Body of pancreas (tissue), 4 donors: ENCODE results near the gene FAM209A.

ENCODE experiments used
- CTCF ChIP-seq, 7 experiments: fragments of 450-650 bp in 4 of 7; fragments of 200-600 bp in 3 of 7; sonication (generic) in 3 of 7; IDR thresholded peaks; one replicate each; pipeline ENCODE4 v1.5.1; 2016 to 2019; ENCODE audit warnings: antibody characterized with exemption in 7 of 7
- POLR2A ChIP-seq, 3 donors: fragments of 450-650 bp; IDR thresholded peaks; one replicate each; pipeline ENCODE4 v1.6.1; 2016; ENCODE audit warnings: antibody characterized with exemption in 3 of 3, mild to moderate bottlenecking in 2 of 3

- TF ChIP-seq CTCF (IDR thresholded peaks at IDR 0.05) (no peak), POLR2A (IDR thresholded peaks at IDR 0.05) (no peak)
Observed at GRCh38 chr20:56522311-56522710, 2.2 kb upstream of the FAM209A start.
